ENCODE data around the gene HADH.
"Not testable (repeated sequence)": the region's sequence is repeated elsewhere in the genome, so short reads cannot be mapped to it uniquely, and the experiment has no call there.

Gene HADH

DNA sequence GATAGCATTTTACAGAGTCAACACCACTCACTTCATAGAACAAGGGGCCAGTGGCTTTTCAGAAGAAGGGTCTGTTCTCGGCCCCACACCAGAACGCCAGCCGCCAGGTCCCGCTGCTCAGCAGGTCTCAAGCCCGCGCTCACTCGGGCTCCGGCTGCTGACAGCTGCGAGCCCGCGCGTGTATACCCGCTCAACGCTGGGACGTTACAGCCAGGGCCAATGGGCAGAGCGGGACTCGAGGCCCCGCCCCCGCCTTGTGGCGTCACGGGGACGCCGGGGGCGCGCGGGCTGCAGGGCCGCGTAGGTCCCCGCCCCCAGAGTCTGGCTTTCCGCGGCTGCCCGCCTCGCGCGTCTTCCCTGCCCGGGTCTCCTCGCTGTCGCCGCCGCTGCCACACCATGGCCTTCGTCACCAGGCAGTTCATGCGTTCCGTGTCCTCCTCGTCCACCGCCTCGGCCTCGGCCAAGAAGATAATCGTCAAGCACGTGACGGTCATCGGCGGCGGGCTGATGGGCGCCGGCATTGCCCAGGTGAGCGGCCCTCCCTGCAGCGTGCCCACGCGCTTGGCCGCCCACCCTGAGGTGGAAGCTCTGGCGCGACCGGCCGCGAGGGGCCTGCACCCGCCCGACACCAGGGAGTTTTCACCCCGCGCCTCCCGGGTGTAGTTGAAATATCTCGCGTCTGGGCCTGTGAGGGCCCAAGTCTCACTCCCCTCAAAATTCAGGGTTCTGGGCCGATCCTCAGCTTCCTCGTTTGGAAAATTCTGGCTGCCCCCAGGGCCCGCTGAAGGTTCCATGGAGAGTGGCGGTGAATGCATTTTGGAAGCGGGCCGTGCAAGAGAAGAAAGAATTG, at the start of gene HADH:
HADH (plus strand) TSS at position 353 of the 850 bp plus-strand sequence; CDS start at position 397, 44 bp downstream.
- peak; percentile 89 for DNase-seq (ENCODE audit: low spot score)

DNA sequence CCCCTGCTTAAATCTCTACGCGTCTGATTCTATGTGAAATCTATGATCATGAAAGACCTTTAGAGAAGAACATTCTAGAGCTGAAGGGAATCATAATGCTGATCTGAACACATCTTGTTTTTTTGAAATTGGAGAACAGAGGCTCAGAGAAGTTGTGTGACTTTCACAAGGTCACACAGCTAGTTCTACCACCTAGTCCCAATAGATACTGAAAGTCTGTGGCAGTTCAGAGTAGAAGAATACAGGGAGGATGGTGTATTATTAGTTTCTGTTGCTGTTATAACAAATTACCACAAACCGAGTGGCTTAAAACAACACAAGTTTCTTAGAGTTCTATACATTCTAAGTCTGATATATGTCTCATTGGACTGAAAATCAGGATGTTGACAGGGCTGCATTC, 43.9 kb upstream of the HADH start:
- no peak for DNase-seq (ENCODE audit: low spot score)

DNA sequence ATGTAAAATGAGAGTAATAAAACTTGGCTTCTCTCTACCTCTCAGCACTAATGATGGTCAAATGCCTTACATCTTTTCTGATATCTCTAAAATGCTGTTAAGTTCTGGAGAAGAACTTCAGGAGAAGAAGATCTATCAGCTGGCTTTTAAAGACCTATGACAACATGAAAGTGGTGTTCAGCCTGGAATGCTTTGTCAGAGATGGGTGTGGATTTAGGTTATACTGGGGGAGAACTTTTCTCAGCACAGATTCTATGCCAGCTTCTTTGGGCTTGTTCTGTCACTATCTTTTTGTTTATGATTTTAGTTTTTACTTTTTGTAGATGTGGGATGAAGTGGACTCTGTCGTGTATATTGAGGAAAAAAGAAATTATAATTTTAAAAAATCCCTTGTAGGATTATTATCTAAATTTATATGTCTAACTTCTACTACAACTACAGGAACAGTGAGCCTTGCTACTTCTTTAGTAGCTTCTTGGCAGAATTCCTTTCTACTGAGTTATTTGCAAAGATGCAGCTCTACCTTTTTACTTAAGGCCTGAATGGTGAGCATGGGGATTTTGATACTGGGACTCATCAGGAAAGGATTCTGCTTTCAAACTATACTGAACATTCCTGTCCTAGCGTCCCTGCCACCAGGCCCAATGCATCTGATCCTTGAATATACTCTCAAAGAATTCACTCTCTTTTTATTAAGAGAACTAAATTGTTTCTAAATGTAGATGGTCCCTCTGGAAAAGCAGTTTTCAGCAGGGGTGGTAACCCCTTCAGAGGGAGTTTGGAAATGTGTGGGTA, 38.7 kb upstream of the HADH start:
- DNase-seq (ENCODE audit: low spot score): no peak

DNA sequence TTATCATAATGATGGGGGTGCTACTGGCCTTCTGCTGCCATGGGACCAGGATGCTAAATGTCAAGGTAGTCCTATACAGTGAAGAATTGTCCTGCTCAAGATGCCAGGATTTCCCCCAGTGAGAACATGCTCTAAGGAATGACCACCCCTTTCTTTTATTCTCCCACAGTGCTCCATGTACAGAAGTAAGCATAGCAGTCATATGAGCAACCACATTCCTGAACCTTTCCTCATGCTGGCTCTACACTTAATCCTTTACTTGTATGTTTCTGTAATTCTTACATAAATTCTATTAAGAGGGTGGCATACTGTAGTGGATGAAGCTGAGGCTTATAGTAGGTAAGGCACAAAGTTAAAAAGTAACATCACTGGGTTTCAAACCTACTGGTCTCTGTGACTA, 38.1 kb upstream of the HADH start:
- DNase-seq (ENCODE audit: low spot score): no peak

DNA sequence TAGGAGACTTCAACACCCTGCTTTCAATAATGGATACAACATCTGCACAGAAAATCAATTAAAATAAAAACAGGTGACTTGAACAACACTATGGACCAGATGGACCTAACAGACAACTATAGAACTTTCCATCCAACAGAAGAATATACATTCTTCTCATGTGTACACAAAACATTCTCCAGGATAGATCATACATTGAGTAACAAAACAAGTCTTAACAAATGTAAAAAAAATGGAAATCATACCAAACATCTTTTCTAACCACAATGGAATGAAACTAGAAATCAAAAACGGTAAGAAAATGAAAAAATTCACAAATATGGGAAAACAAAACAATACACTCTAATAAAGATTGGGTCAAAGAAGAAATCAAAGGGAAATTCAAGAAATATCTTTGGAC, 33.7 kb upstream of the HADH start:
- DNase-seq (ENCODE audit: low spot score): no peak

DNA sequence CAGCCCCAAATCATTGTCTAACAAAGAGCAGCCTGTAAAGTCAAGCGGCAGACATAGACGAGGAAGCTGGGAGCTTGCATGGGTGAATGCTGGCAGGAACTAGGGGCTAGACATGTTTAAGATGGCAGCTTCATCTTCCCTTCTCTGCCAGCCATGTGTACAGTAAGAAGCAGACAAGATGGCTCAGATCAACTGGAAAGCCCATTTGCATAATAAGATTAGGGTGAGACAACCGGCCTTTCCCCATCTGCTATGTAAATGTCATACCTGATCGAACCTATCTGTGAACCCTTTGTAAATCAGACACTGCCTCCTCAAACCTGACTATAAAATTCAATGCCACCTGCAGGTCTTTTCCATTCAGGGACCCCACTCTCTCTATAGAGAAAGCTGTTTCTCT, 22.8 kb upstream of the HADH start:
- DNase-seq (ENCODE audit: low spot score): no peak

DNA sequence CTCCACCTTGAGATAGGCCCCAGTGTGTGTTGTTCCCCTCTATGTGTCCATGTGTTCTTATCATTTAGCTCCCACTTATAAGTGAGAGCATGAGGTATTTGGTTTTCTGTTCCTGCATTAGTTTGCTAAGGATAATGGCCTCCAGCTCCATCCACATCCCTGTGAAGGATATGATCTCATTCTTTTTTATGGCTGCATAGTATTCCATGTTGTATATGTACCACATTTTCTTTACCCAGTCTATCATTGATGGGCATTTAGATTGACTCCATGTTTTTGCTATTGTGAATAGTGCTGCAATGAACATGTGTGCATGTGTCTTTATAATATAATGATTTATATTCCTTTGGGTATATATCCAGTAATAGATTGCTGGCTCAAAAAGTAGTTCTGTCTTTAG, 22.2 kb upstream of the HADH start:
- not testable (repeated sequence) for DNase-seq (ENCODE audit: low spot score)

DNA sequence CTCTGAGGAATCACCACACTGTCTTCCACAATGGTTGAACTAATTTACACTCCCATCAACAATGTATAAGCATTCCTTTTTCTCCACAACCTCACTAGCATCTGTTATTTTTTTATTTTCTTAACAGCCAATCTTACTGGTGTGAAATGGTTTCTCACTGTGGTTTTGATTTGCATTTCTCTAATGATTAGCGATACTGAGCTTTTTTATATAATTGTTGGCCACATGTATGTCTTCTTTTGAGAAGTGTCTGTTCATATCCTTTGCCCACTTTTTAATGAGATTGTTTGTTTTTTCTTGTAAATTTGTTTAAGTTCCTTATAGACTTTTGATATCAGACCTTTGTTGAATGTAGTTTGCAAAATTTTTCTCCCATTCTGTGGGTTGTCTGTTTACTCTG, 21.8 kb upstream of the HADH start:
- not testable (repeated sequence) for DNase-seq (ENCODE audit: low spot score)

DNA sequence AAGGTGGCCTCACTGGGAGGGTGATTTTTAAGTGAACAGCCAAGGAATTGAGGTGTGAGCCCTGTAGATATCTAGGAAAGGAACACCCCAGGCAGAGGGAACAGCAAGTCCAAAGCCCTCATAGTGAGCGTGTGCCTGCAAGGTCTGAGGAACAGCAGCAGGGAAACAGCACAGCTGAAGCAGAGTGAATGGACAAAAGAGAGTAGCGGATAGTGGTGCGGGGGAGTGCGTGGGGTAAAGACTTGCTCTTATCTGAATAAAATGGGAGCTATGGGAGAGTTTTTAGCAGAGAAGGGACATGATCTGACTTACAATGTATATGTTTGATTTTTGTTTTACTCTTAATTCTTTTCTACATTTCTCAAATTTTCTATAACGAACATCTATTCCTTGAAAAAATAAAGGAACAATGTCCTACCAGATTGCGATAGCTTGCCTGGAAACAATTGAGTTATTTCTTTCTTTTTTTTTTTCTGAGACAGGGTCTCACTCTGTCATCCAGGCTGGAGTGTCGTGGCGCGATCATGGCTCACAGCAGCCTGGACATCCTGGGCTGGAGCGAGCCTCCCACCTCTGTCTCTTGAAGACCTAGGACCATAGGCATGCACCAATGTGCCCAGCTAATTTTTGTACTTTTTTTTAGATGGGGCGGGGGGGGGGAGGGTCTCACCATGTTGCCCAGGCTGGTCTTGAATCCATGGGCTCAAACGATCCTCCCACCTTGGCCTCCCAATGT, 19.5 kb upstream of the HADH start:
- no peak for DNase-seq (ENCODE audit: low spot score)

DNA sequence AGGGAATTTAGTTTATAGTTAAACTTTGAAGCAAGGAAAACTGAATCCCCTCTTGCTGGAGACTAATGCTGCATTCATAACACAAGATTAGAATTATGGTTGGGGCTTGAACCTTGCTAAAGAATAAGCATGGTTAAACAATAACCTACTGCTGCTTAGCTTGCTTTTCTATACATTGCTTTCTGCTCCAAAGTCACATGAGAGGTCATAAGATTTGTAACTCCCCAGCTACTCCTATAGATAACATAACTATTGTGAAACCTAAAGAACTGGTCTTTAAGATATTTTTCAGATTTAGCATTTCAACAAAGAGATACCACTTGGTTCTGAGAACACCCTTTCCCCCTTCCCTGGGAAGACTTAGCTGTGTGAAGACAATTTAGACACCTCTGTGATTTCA, 17.1 kb upstream of the HADH start:
- no peak for DNase-seq (ENCODE audit: low spot score)

DNA sequence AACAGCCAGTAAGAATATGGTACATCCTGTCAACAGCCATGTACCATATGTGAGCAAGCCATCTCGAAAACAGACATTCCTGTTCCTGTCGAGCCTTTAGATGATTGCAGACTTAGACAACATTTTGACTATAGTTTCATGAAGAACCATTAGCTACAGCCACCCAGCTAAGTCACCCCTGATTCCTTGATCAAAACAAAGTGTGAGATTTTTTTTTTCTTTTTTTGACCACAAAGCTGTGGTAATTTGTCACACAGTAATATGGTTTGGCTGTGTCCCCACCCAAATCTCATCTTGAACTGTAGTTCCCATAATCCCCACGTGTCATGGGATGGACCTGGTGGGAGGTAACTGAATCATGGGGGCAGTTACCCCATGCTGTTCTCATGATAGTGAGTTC, 15.2 kb upstream of the HADH start:
- no peak for DNase-seq (ENCODE audit: low spot score)

DNA sequence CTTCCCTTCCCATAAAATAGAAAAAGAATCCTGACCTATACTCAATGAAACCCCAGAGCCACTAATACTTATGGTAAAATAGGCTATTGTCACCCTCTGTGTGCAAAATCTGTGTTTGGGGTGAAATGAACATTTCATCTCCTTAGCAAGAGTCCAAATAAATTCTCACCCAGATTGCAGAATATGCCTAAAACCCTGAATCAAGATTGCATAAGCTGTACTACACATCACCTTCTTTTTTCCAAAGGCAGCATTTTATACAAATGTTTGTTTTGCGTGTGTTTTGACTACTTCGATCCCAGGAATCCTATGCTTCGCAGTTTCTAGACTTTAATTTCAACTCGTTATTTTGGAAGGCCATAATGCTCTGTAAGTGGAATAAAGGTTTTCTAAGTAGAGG, 12.2 kb upstream of the HADH start:
- no peak for DNase-seq (ENCODE audit: low spot score)

DNA sequence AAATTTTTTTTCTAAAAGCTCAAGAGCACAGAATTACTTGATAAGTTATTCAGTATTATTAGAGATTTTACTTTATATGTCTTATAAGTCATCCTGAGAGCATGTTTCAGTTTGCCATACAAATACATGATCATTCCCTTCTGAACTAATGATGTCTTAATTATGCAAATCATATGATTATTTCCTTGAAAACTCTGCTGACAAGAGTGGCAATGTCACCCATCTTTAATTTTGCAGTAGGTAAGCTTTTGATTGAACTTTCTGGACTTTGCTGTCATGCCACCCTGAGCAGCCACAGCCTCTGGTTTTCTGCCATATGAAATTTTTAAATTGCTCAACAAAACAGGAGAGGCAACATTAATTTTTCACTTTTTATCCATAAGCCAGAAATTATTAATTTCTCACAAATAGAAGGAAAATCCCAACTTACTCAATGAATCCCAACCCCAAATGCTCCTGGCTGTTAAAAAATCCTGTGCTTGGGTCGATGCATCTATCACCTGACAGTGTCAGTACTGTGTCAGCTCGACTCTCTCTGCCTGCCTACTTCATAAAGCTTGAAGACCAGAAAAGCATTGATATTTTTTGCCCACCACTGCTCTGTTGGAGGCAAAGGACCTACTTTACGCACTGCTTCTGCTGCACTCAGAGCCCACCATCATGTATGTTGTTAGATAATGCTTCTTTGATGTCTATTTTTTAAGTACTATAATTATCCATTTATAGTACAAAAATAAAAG, 11.6 kb upstream of the HADH start:
- no peak for DNase-seq (ENCODE audit: low spot score)

DNA sequence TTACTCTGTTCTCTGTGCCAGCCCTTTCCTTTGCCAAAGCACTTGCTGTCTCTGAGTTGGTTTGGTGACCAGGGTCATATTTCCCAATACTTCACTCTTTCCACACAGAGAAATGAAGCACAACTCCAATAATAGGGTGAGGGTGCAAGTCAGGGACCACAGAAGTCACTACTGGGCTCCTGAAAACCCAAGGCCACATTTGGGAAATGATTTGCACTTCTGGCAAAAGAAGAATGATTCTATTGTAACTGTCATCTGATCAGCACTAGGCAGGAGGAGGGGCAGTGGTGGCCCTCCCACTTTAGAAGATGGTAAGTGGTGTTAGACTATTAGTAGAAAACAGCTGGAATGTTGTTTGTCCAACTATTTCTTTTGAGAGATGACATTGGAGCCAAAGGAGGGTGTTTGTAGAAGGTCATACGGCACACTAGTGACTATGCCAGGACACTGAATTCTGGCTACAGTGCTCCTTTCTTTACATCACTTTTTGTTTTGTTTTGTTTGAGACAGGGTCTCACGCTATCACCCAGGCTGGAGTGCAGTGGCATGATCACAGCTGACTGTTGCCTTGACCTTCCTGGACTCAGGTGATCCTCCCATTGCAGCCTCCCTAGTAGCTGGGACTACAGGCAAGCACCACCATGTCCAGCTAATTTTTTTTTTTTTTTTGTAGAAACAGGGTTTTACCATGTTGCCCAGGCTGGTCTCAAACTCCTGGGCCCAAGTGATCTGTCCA, 10.8 kb upstream of the HADH start:
- DNase-seq (ENCODE audit: low spot score): no peak

DNA sequence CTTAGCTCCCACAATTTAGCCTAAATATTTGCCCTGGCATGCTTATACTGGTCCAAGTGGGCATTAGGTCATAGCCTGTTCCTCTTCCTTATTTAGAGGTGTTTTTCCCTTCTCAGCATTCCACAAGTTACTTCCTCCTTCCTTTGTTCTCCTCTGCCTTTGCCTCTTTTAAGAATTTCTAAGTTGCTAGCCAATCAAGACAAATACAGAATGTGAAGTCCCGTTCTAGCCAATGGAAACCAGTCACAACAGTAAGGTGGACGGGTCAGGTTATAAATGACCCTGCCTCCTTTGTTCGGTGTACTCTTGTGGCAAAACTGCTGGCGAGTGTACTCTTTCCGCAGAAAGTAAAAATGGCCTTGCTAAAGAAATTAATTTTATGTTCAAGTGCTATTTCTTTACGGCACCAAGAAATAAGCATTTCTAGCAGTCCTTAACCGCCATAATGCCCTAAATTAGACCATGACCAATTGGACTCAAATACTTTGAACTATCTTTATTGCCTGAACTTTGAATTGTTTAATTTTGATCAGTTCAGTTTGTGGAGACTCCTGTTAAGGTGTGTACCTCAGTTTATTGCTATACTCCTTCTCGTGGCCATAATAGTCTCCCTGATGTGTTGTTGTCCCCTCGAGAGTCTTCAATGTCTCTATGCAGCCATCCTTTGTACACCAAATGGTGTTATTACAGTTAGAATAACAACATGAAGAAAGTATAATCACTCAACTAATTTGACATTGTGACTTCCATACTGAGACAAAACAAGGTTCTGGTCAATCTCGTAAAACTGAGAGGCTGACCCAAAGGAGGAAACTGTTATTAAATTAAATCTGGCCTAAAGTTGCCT, 1.6 kb upstream of the HADH start:
- DNase-seq (ENCODE audit: low spot score): no peak

DNA sequence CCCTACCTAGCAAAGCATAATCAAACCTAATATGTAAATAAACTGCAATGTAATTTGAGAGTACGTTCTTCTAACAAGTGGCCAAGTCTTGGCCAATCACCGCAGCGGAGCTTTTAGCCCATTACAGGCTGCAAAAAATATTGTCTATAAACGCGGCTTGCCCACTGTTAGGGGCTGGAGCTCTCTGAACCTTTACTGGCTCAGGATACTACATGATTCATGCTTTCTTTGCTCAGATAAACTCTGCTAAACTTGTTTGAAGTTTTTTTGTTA, 990 bp upstream of the HADH start:
- no peak for DNase-seq (ENCODE audit: low spot score)

DNA sequence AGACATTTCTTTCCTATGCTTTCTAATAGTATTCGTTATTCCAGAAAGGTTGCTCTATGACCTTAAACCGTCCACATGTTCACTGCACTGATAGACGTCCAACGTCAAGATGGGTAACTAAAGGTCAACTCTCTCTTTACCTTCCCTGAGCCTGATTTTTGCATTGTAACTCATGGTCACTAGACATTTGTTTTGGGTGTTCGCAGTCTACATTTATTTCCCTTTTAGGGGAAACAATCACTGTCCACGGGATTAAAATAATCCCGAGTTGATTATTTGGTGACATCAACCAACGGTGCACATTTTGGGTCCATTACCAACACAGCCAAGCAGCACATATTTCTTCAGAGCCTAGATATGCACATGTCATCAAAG, 540 bp upstream of the HADH start:
- no peak for DNase-seq (ENCODE audit: low spot score)

DNA sequence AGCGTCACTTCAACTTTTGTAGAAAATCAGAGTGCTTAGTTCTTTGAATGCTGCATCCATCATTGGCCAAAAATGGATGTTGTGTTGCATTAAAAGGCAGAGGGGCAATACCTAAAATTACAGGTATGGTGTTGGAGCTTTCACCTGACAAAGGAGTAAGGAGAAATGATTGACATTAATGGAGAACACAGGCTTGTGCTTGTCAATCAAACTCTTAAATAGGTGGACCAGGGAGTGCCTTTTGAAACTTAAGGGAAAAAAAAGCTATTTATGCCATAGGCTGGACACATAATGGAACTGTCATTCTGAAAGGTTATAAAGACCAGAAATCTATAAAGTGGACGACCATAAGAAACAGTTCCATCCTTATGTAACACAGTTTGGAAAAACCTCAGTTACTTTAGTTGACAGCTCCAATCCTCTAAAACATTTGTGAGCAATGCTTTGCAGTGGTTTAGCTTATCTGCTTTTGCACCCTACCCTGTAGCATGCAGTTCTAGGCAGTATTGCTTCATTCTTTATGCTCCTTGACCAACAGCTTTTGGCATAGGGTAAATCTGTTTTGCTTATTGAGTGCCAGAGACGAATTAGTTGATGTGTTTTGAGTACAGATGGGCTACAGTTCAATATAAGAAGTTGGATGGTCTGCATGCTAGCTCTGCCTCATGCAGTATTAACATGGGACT, 2.4 kb downstream of the HADH start:
- no peak for DNase-seq (ENCODE audit: low spot score)

DNA sequence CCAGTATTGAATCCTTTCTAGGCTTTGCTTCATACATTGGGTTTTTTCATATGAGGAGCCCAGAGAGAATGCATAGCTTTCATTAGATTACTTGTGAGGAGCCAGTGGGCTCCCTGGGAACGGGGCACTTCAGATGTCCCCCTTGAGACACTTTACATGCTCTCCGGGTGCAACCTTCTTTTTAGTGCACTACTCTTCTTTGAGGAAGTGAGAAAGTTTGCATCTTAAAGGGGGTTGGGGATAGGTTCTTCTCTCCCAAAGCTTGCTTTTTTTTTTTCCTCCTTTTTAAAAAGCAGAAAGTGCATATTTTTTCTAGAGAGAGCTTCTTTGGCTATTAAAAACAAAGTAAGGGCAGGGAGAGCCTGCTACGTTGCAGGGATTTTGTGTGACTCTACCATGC, 4.3 kb downstream of the HADH start:
- no peak for DNase-seq (ENCODE audit: low spot score)

DNA sequence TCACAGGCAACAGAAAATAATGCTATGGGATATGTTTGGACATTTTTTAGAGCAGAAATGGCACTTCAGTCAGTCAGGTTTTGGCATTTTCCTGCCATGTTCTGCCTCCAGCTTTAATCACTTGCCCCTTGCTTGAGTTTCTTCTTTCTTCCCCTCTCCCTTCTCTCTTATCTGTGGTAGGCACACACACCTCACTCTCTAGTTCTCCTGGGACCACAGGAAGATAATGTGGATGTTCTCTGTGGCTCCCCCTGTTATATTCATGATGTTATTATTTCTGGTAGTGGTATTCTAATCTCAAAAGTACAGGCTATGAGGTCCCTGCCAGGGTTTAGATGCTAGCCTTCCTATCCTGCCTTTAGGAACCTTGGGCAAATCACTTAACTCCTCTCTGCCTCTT, 5.2 kb downstream of the HADH start:
- no peak for DNase-seq (ENCODE audit: low spot score)
